IPS-18a (cell line): ENCODE measurements around the gene NRARP.
"Not testable (repeated sequence)": the region's sequence is repeated elsewhere in the genome, so short reads cannot be mapped to it uniquely, and the experiment has no call there.

Experiments used
- H3K27ac ChIP-seq: one replicate; pipeline ENCODE4 v1.5.1; 2013; ENCODE audit warnings: low read length
- H3K27me3 ChIP-seq: one replicate; pipeline ENCODE4 v1.6.1; 2013; ENCODE audit warnings: mild to moderate bottlenecking, low read length; ENCODE audit not compliant: control insufficient read depth, insufficient read depth
- H3K36me3 ChIP-seq: one replicate; pipeline ENCODE4 v1.6.1; 2013; ENCODE audit warnings: low read depth, low read length; ENCODE audit not compliant: control insufficient read depth
- H3K4me1 ChIP-seq: one replicate; pipeline ENCODE4 v1.6.1; 2013; ENCODE audit warnings: low read depth, low read length; ENCODE audit not compliant: control insufficient read depth
- H3K4me3 ChIP-seq: one replicate; pipeline ENCODE4 v1.5.1; 2013; ENCODE audit warnings: low read length
- H3K9ac ChIP-seq: one replicate; pipeline ENCODE4 v1.6.1; 2013; ENCODE audit warnings: mild to moderate bottlenecking, low read length, moderate library complexity
- H3K9me3 ChIP-seq: one replicate; pipeline ENCODE4 v1.6.1; 2013; ENCODE audit warnings: low read depth, low read length; ENCODE audit not compliant: control insufficient read depth

The NRARP gene, protein sequence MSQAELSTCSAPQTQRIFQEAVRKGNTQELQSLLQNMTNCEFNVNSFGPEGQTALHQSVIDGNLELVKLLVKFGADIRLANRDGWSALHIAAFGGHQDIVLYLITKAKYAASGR

GRCh38 chr9:137302118-137302448, at the start of gene NRARP:
NRARP (minus strand) TSS chr9:137302271; CDS start chr9:137301928, 343 bp downstream.
- Histone ChIP-seq H3K4me1 (peaks cover 42% of the 10 kb centered on the region), H3K27ac (no peak within 1 kb of the TSS), H3K36me3 (no peaks in the 10 kb centered on the region), H3K4me3 (peak within 1 kb of the TSS; percentile 61), H3K9me3 (no peaks in the 10 kb centered on the region), H3K27me3 (peaks cover 35% of the 10 kb centered on the region), H3K9ac (peak within 1 kb of the TSS; percentile 79)

GRCh38 chr9:137350696-137351584, 48.9 kb upstream of the NRARP start:
- Histone ChIP-seq H3K27me3 (no peaks in the 10 kb centered on the region), H3K9me3 (peaks cover 6% of the 10 kb centered on the region), H3K36me3 (no peaks in the 10 kb centered on the region), H3K9ac (no peak overlapping the region), H3K4me1 (no peaks in the 10 kb centered on the region), H3K27ac (no peak overlapping the region), H3K4me3 (no peak overlapping the region)

DNA sequence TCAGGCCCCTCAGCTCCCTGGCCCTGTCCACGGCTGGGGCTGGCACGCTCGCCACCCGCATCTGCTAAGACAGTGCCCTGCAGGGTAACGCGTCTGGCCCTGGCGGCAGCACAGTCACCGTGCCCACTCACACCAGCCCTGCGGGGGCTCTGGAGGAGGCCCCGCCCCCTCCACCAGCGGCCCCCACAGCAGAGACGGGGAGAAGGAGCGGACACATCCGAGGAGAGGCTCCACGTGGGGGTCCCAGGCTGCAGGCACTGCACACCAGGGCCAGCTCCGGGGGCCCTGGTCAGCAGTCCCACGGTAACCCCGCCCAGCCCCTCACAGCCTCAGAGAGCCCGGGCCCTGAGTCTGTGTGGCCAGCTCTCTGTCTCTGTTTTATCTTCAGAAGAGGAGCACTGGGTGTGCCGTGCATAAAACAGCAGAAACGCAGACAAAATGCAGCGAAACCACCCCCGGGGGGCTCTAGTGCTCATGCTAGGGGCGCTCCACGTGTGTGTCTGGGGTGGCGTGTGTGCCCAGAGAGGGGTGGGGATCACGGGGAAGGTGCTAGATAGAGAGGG, 47.5 kb upstream of the NRARP start:
- H3K9ac ChIP-seq: no peak overlapping the region
- no peak overlapping the region for H3K4me3 ChIP-seq
- H3K27me3 ChIP-seq: no peaks in the 10 kb centered on the region
- no peaks in the 10 kb centered on the region for H3K4me1 ChIP-seq
- H3K9me3 ChIP-seq: peaks cover 3% of the 10 kb centered on the region
- no peak overlapping the region for H3K27ac ChIP-seq
- no peaks in the 10 kb centered on the region for H3K36me3 ChIP-seq

- H3K9me3 ChIP-seq: peaks cover 3% of the 10 kb centered on the region
- H3K9ac ChIP-seq: no peak overlapping the region
- no peak overlapping the region for H3K27ac ChIP-seq
- H3K36me3 ChIP-seq: no peaks in the 10 kb centered on the region
- no peaks in the 10 kb centered on the region for H3K4me1 ChIP-seq
- H3K4me3 ChIP-seq: no peak overlapping the region
- no peaks in the 10 kb centered on the region for H3K27me3 ChIP-seq
Observed at GRCh38 chr9:137348769-137349470, 46.8 kb upstream of the NRARP start.

DNA sequence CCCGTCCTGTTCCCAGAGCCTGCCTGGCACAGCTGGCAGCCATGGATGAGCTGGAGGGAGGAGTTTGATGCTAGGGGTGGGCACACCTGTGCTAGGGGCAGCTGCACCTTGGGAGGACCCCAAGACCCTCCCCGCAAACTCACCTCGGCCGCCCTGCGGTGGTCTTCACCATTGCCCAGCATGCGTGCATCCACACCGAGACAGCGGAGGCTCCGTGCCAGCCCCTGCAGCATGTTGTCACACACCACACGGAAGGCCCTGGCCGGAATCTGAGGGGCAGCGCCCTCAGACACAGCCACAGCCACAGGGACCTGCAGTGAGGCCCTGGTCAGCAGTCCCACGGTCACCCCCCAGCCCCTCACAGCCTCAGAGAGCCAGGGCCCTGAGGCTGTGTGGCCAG, 45.9 kb upstream of the NRARP start:
- Histone ChIP-seq H3K36me3 (no peaks in the 10 kb centered on the region), H3K4me1 (no peaks in the 10 kb centered on the region), H3K9ac (no peak overlapping the region), H3K27ac (no peak overlapping the region), H3K4me3 (no peak overlapping the region), H3K27me3 (no peaks in the 10 kb centered on the region), H3K9me3 (peaks cover 3% of the 10 kb centered on the region)

- Histone ChIP-seq H3K27me3 (no peaks in the 10 kb centered on the region), H3K9ac (no peak overlapping the region), H3K36me3 (no peaks in the 10 kb centered on the region), H3K4me1 (no peaks in the 10 kb centered on the region), H3K9me3 (peaks cover 3% of the 10 kb centered on the region), H3K4me3 (no peak overlapping the region), H3K27ac (no peak overlapping the region)
Observed at GRCh38 chr9:137342482-137342881, 40.4 kb upstream of the NRARP start.

DNA sequence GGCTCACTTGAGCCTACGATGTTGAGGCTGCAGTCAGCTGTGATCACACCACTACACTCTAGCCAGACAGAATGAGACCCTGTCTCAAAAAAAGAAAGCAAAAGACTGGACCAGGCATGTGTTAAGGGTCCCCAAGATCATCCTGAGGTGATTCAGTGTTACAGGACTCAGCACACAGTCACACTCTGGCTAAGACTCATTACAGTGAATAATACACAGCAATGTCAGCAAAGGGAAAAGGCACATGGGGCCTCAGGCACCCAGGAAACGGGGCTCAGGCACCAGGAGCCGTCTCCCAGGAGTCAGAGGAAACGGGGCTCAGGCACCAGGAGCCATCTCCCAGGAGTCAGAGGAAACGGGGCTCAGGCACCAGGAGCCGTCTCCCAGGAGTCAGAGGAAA, 39.2 kb upstream of the NRARP start:
- Histone ChIP-seq H3K27ac (no peak overlapping the region), H3K27me3 (no peaks in the 10 kb centered on the region), H3K4me1 (no peaks in the 10 kb centered on the region), H3K36me3 (no peaks in the 10 kb centered on the region), H3K9me3 (no peaks in the 10 kb centered on the region), H3K9ac (no peak overlapping the region), H3K4me3 (no peak overlapping the region)

- not testable (repeated sequence) for H3K4me1 ChIP-seq, H3K4me3 ChIP-seq, H3K9me3 ChIP-seq, H3K27me3 ChIP-seq, H3K9ac ChIP-seq, H3K27ac ChIP-seq, H3K36me3 ChIP-seq
Observed at GRCh38 chr9:137339908-137340462, 37.9 kb upstream of the NRARP start.

DNA sequence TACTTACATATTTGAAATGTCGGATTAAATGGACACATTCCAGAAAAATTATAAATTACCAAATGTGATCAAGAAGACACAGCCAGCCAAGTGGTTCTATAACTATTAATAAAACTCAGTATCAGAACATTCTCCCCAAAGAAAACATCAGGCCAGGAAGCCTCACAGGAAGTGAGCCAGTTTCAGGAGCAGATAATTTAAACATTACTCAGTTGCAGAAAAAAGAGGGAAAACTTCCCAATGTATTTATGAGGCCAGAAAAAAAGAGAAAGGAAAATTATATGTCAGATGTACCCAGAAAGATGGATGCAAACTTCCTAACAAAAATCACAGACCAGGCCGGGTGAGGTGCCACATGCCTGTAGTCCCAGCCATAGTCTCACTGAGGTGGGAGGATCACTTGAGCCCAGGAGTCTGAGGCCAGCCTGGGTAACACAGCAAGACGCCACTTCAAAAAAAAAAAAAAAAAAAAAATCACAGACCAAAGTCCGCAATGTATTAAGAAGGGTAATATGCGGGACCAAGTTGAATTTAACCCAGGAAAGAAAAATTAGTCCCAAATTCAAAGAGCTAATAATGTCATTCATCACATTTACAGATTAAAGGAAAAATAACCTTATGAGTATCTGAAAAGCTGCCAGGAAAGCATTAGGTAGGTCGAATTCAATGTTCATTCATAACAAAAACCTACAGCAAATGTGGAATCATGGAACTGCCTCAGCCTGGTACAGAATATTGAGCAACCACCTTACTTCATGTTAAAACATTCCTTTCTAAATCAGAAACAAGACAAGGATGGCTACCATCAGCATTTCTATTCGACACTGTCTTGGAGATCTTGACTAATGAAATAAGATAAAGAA, 37.2 kb upstream of the NRARP start:
- H3K27ac ChIP-seq: no peak overlapping the region
- no peaks in the 10 kb centered on the region for H3K9me3 ChIP-seq
- H3K9ac ChIP-seq: no peak overlapping the region
- no peaks in the 10 kb centered on the region for H3K4me1 ChIP-seq
- no peaks in the 10 kb centered on the region for H3K36me3 ChIP-seq
- H3K27me3 ChIP-seq: no peaks in the 10 kb centered on the region
- no peak overlapping the region for H3K4me3 ChIP-seq

DNA sequence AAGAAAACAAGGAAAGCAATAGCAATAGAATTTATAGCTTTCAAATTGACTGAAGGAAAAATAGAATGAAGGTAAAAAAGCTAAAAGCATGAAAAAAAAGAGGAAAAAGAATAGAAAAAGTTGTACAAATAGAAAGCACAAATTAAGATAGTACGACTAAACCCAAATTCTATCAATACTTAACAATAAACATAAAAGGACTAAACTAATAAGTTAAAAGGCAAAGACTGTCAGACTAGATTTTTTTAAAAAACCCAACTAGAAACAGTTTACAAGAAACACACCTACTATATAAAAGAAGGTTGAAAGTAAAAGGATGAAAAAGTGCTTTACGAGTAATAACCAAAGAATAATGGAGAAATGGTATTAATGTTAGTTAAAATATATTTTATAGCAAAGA, 34.7 kb upstream of the NRARP start:
- Histone ChIP-seq H3K4me1 (no peaks in the 10 kb centered on the region), H3K27me3 (no peaks in the 10 kb centered on the region), H3K9me3 (no peaks in the 10 kb centered on the region)

More for the DNA sequence above, 34.7 kb upstream of the NRARP start:
- H3K4me3 ChIP-seq: no peak overlapping the region
- no peak overlapping the region for H3K27ac ChIP-seq
- H3K9ac ChIP-seq: no peak overlapping the region
- H3K36me3 ChIP-seq: no peaks in the 10 kb centered on the region
